ENCODE measurements around the gene HMGXB3. TPM values are rescaled to one million over a fixed set of nuclear protein-coding genes. Genes with fewer than 3 reads are reported as not detected.
"Not testable (repeated sequence)": the region's sequence is repeated elsewhere in the genome, so short reads cannot be mapped to it uniquely, and the experiment has no call there.

The HMGXB3 gene
- total RNA-seq, 2 donors from 2014 or later: 21.8 to 40.2 TPM

DNA sequence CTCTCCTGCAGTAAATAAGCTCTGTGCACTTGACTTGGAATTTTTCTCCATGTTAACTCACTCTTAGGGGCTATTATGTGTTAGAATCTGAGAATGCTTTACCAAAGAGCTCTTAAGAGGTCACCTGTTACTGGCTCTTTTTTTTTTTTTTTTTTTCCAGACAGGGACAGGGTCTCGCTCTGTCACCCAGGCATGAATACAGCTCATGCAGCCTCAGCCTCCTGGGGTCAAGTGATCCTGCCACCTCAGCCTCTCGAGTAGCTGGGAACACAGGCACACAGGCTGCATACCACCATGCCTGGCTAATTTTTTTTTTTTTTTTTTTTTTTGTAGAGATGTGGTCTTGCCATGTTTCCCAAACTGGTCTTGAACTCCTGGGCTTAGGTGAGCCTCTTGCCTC, 22.1 kb downstream of the HMGXB3 start:
- Histone ChIP-seq H3K4me1 (no peaks in the 10 kb centered on the region), H3K27ac (no peak overlapping the region)
- TF ChIP-seq, protein P1, sequence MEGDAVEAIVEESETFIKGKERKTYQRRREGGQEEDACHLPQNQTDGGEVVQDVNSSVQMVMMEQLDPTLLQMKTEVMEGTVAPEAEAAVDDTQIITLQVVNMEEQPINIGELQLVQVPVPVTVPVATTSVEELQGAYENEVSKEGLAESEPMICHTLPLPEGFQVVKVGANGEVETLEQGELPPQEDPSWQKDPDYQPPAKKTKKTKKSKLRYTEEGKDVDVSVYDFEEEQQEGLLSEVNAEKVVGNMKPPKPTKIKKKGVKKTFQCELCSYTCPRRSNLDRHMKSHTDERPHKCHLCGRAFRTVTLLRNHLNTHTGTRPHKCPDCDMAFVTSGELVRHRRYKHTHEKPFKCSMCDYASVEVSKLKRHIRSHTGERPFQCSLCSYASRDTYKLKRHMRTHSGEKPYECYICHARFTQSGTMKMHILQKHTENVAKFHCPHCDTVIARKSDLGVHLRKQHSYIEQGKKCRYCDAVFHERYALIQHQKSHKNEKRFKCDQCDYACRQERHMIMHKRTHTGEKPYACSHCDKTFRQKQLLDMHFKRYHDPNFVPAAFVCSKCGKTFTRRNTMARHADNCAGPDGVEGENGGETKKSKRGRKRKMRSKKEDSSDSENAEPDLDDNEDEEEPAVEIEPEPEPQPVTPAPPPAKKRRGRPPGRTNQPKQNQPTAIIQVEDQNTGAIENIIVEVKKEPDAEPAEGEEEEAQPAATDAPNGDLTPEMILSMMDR (IDR thresholded peaks at IDR 0.05): no peak

GRCh38 chr5:150023136-150023535, 22.6 kb downstream of the HMGXB3 start:
- TF ChIP-seq, protein P1 (IDR thresholded peaks at IDR 0.05): no peak
- no peaks in the 10 kb centered on the region for H3K9me3 ChIP-seq
- no peak overlapping the region for H3K4me3 ChIP-seq
- peaks cover 14% of the 10 kb centered on the region for H3K36me3 ChIP-seq
- no peak for DNase-seq
- no peaks in the 10 kb centered on the region for H3K4me1 ChIP-seq
- no peaks in the 10 kb centered on the region for H3K27me3 ChIP-seq
- no peak overlapping the region for H3K27ac ChIP-seq
- no peak overlapping the region for H3K9ac ChIP-seq (ENCODE audit: low read depth in 2 of 2, low read length in 2 of 2)
- intact Hi-C loops (cut with DNase I): no loop called here

More for the DNA sequence above, 22.1 kb downstream of the HMGXB3 start:
- Histone ChIP-seq H3K4me3 (no peak overlapping the region), H3K36me3 (peaks cover 14% of the 10 kb centered on the region), H3K9ac (ENCODE audit: low read depth in 2 of 2, low read length in 2 of 2) (no peak overlapping the region), H3K27me3 (no peaks in the 10 kb centered on the region), H3K9me3 (no peaks in the 10 kb centered on the region)
- DNase-seq: no peak
- intact Hi-C loops (cut with DNase I): no loop called here

DNA sequence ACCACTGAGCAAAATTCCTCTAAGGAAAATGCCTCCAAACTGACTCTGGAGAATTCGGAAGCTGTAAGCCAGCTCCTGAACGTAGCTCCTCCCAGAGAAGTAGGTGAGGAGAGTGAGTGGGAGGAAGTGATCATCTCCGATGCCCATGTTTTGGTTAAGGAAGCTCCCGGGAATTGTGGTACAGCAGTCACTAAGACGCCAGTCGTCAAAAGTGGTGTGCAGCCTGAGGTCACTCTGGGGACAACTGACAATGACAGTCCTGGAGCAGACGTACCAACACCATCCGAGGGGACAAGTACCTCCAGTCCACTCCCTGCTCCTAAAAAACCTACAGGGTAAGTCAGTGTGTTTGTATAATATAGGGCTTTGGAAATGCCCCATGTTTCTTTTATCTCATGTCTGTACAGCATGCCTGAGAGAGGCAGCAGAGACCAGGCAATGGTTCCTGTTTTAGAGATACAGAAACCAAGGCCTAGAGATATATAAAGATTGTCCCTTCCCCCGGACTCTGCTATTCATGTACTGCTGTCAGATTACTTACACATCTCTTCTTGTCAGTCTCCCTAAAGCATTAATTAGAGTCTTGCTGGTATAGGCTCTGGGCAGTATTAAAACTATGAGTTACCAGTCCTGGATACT, 23.9 kb downstream of the HMGXB3 start:
- H3K36me3 ChIP-seq: peaks cover 15% of the 10 kb centered on the region
- no peak overlapping the region for H3K9ac ChIP-seq (ENCODE audit: low read depth in 2 of 2, low read length in 2 of 2)
- no peaks in the 10 kb centered on the region for H3K27me3 ChIP-seq
- intact Hi-C loops (cut with DNase I): no loop called here
- TF ChIP-seq, protein P1 (IDR thresholded peaks at IDR 0.05): no peak
- H3K4me1 ChIP-seq: no peaks in the 10 kb centered on the region
- no peaks in the 10 kb centered on the region for H3K9me3 ChIP-seq
- no peak overlapping the region for H3K4me3 ChIP-seq
- no peak for DNase-seq
- H3K27ac ChIP-seq: no peak overlapping the region

GRCh38 chr5:150026682-150027172, 26.2 kb downstream of the HMGXB3 start:
- Histone ChIP-seq H3K9ac (ENCODE audit: low read depth in 2 of 2, low read length in 2 of 2) (no peak overlapping the region), H3K4me3 (no peak overlapping the region), H3K27me3 (no peaks in the 10 kb centered on the region), H3K36me3 (peaks cover 23% of the 10 kb centered on the region), H3K9me3 (no peaks in the 10 kb centered on the region), H3K27ac (no peak overlapping the region), H3K4me1 (no peaks in the 10 kb centered on the region)
- TF ChIP-seq, protein P1 (IDR thresholded peaks at IDR 0.05): no peak
- no peak for DNase-seq
- intact Hi-C loops (cut with DNase I): no loop called here

DNA sequence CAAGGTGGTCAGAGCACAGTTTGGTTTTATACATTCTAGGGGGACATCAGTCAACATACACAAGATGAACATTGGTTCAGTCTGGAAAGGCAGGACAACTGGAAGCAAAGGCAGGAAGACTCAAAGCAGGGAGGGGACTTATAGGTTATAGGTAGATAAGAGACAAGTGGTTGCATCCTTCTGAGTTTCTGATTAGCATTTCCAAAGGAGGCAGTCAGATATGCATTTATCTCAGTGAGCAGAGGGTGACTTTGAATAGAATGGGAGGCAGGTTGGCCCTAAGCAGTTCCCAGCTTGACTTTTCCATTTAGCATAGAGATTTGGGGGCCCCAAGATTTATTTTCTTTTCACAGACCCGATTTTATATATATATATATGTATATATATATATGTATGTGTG, 27.5 kb downstream of the HMGXB3 start:
- peaks cover 34% of the 10 kb centered on the region for H3K36me3 ChIP-seq
- DNase-seq; H3K9me3 ChIP-seq; H3K4me1 ChIP-seq; H3K9ac ChIP-seq (ENCODE audit: low read depth in 2 of 2, low read length in 2 of 2); H3K4me3 ChIP-seq; H3K27ac ChIP-seq; H3K27me3 ChIP-seq; intact Hi-C loops (cut with DNase I): not testable (repeated sequence)

DNA sequence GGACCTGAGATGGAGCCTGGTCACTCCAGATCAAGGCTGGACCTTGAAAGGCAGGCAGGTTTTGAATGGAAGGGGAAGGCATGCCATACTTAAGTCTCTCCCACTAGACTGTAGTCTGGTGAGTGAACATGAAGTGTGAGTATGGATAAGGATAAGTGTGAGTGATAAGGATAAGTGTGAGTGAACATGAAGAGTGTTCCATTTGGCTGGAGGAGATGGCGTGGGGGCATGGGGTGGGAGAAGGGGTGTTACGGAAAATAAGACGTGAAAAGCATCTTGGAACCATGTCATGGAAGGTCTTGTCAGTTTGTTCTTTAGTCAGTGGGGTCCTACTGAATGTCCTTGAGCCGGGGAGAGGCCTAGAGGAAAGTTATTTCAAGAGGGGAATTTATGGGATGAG, 32.8 kb downstream of the HMGXB3 start:
- no peak overlapping the region for H3K27ac ChIP-seq
- no peaks in the 10 kb centered on the region for H3K9me3 ChIP-seq
- no peaks in the 10 kb centered on the region for H3K27me3 ChIP-seq
- no peak for DNase-seq
- H3K4me3 ChIP-seq: no peak overlapping the region
- H3K4me1 ChIP-seq: no peaks in the 10 kb centered on the region
- peaks cover 26% of the 10 kb centered on the region for H3K36me3 ChIP-seq
- TF ChIP-seq, protein P1 (IDR thresholded peaks at IDR 0.05): no peak
- intact Hi-C loops (cut with DNase I): no loop called here
- H3K9ac ChIP-seq (ENCODE audit: low read depth in 2 of 2, low read length in 2 of 2): no peak overlapping the region
